CD1c-positive myeloid dendritic cell (primary cell): Measurements from ENCODE around the gene FRMPD4.
A peak's percentile ranks its signal among the peaks of the same experiment; 100 is the strongest.

Experiments used
- DNase-seq: peaks from one replicate; pipeline ENCODE4 v3.0.0-alpha.2; 2016; ENCODE audit errors: extremely low spot score

Gene FRMPD4

GRCh38 chrX:12753366-12753765 lies 615.1 kb downstream of the FRMPD4 start:
- DNase-seq: no peak

- no peak for DNase-seq
Observed at GRCh38 chrX:12758291-12758690, 620.0 kb downstream of the FRMPD4 start.

- no peak for DNase-seq
Observed at GRCh38 chrX:12767856-12768255, 629.6 kb downstream of the FRMPD4 start.

- DNase-seq: no peak
Observed at GRCh38 chrX:12768491-12768890, 630.2 kb downstream of the FRMPD4 start.

- DNase-seq: peak; percentile 33
Observed at GRCh38 chrX:12770440-12770839, 632.2 kb downstream of the FRMPD4 start.

GRCh38 chrX:12771445-12772069 lies 633.3 kb downstream of the FRMPD4 start:
- peak; percentile 83 for DNase-seq
